Effector memory CD4-positive, alpha-beta T cell (primary cell): ENCODE results near the gene DHX8.
"Not testable (repeated sequence)": the region's sequence is repeated elsewhere in the genome, so short reads cannot be mapped to it uniquely, and the experiment has no call there.

Source experiments
- DNase-seq, 3 donors: peaks; one replicate each; pipeline ENCODE4 v3.0.0-alpha.2; 2020
- H3K27ac ChIP-seq: 2 replicates; pipeline ENCODE4 v1.7.0; 2013; ENCODE audit warnings: mild to moderate bottlenecking, low read length, moderate library complexity; ENCODE audit not compliant: insufficient read depth, poor library complexity, severe bottlenecking
- H3K27me3 ChIP-seq: replicated peaks from 2 replicates; pipeline ENCODE4 v1.7.0; 2013; ENCODE audit warnings: mild to moderate bottlenecking, low read length; ENCODE audit not compliant: insufficient read depth, control insufficient read depth, poor library complexity, severe bottlenecking
- H3K36me3 ChIP-seq: 2 replicates; pipeline ENCODE4 v1.7.0; 2013; ENCODE audit warnings: mild to moderate bottlenecking, low read length, moderate library complexity; ENCODE audit not compliant: control insufficient read depth, insufficient read depth
- H3K4me1 ChIP-seq: 2 replicates; pipeline ENCODE4 v1.7.0; 2013; ENCODE audit warnings: low read length, mild to moderate bottlenecking; ENCODE audit not compliant: control insufficient read depth, insufficient read depth, poor library complexity, severe bottlenecking
- H3K4me3 ChIP-seq: 2 replicates; pipeline ENCODE4 v1.7.0; 2013; ENCODE audit warnings: low read length, low read depth, mild to moderate bottlenecking; ENCODE audit not compliant: insufficient read depth, poor library complexity, severe bottlenecking
- H3K9me3 ChIP-seq: 2 replicates; pipeline ENCODE4 v1.7.0; 2013; ENCODE audit warnings: mild to moderate bottlenecking, low read length, moderate library complexity; ENCODE audit not compliant: control insufficient read depth

The DHX8 gene

DNA sequence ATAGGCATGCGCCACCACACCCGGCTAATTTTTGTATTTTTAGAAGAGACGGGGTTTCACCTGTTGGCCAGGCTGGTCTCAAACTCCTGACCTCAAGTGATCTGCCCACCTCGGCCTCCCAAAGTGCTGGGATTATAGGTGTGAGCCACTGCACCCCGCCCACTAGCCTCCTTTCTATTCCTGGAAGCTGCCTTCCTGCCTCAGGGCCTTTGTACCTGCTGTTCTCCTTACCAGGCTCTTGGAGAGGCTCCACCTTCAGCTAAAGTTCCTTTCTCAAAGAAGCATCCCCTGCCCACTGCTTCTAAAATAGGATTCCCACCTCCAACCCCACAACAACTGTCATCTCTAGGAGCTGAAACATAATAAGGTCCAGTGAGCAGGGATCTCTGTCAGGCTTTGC, 23.9 kb upstream of the DHX8 start:
- not testable (repeated sequence) for H3K9me3 ChIP-seq, H3K27me3 ChIP-seq, DNase-seq, H3K27ac ChIP-seq, H3K4me3 ChIP-seq, H3K4me1 ChIP-seq, H3K36me3 ChIP-seq

- H3K27me3 ChIP-seq: no peaks in the 10 kb centered on the region
- no peak overlapping the region for H3K4me3 ChIP-seq
- H3K4me1 ChIP-seq: no peaks in the 10 kb centered on the region
- no peaks in the 10 kb centered on the region for H3K36me3 ChIP-seq
- no peaks in the 10 kb centered on the region for H3K9me3 ChIP-seq
- H3K27ac ChIP-seq: no peak overlapping the region
- DNase-seq: no peak
Measured at GRCh38 chr17:43461185-43461584, 22.6 kb upstream of the DHX8 start.

DNA sequence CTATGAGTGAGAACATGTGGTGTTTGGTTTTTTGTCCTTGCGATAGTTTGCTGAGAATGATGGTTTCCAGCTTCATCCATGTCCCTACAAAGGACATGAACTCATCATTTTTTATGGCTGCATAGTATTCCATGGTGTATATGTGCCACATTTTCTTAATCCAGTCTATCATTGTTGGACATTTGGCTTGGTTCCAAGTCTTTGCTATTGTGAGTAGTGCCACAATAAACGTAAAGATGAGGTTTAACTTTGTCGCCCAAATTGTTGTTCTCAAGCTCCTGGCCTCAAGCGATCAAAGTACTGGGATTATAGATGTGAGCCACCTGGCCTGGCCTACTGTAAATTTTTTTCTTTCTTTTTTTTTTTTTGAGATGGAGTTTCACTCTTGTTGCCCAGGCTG, 21.2 kb upstream of the DHX8 start:
- H3K4me1 ChIP-seq, H3K36me3 ChIP-seq, DNase-seq, H3K27ac ChIP-seq, H3K4me3 ChIP-seq, H3K9me3 ChIP-seq, H3K27me3 ChIP-seq: not testable (repeated sequence)

DNA sequence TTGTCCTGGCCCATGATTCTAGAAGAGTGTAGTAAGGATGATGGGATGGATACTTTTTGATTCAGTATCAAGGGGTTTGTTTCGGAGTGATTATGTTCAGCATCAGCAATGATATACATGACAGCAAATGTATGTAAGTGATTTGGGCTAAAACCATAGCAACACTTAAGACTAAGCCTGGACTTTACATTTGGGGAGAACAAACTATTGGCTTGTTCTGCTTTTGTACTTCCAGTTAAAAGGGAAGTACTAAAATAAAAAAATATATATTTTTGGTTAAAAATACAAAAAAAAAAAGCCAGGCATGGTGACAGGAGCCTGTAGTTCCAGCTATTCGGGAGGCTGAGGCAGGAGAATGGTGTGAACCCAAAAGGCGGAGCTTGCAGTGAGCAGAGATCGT, 20.5 kb upstream of the DHX8 start:
- no peaks in the 10 kb centered on the region for H3K4me1 ChIP-seq
- H3K27ac ChIP-seq: no peak overlapping the region
- no peak overlapping the region for H3K4me3 ChIP-seq
- H3K9me3 ChIP-seq: no peaks in the 10 kb centered on the region
- no peaks in the 10 kb centered on the region for H3K36me3 ChIP-seq
- no peak for DNase-seq
- no peaks in the 10 kb centered on the region for H3K27me3 ChIP-seq

DNA sequence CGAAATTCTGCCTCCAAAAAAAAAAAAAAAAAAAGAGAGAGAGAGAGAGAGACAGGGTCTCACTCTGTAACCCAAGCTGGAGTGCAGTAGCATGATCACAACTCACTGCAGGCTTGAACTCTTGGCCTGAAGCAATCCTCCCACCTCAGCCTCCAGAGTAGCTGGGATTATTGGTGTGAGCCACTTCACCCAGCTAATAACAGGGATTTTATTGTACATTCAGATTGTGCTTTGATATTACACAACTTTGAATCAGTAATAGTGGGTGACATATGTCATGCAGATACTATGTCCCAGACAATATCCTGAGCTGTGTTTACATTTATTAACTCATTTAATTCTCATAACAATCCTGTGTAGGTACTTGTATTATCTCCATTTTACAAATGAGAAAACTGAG, 19.7 kb upstream of the DHX8 start:
- H3K36me3 ChIP-seq: no peaks in the 10 kb centered on the region
- no peak overlapping the region for H3K4me3 ChIP-seq
- H3K4me1 ChIP-seq: no peaks in the 10 kb centered on the region
- no peaks in the 10 kb centered on the region for H3K27me3 ChIP-seq
- DNase-seq: no peak
- H3K9me3 ChIP-seq: no peaks in the 10 kb centered on the region
- no peak overlapping the region for H3K27ac ChIP-seq

GRCh38 chr17:43465049-43465448, 18.7 kb upstream of the DHX8 start:
- no peak overlapping the region for H3K27ac ChIP-seq
- no peak for DNase-seq

GRCh38 chr17:43467981-43468581, 15.7 kb upstream of the DHX8 start:
- Histone ChIP-seq H3K9me3 (no peaks in the 10 kb centered on the region), H3K27me3 (no peaks in the 10 kb centered on the region), H3K4me1 (no peaks in the 10 kb centered on the region), H3K36me3 (no peaks in the 10 kb centered on the region), H3K4me3 (no peak overlapping the region), H3K27ac (no peak overlapping the region)
- no peak for DNase-seq

More at GRCh38 chr17:43465049-43465448, 18.7 kb upstream of the DHX8 start:
- H3K9me3 ChIP-seq: no peaks in the 10 kb centered on the region
- H3K4me3 ChIP-seq: no peak overlapping the region
- no peaks in the 10 kb centered on the region for H3K4me1 ChIP-seq
- H3K27me3 ChIP-seq: no peaks in the 10 kb centered on the region
- H3K36me3 ChIP-seq: no peaks in the 10 kb centered on the region

GRCh38 chr17:43468691-43469139, 15.1 kb upstream of the DHX8 start:
- no peak overlapping the region for H3K4me3 ChIP-seq
- H3K4me1 ChIP-seq: no peaks in the 10 kb centered on the region
- no peak overlapping the region for H3K27ac ChIP-seq
- no peaks in the 10 kb centered on the region for H3K27me3 ChIP-seq
- no peak for DNase-seq
- H3K36me3 ChIP-seq: no peaks in the 10 kb centered on the region
- no peaks in the 10 kb centered on the region for H3K9me3 ChIP-seq

GRCh38 chr17:43469145-43469544, 14.6 kb upstream of the DHX8 start:
- Histone ChIP-seq H3K27ac (no peak overlapping the region), H3K9me3 (no peaks in the 10 kb centered on the region), H3K27me3 (no peaks in the 10 kb centered on the region), H3K4me1 (no peaks in the 10 kb centered on the region), H3K4me3 (no peak overlapping the region), H3K36me3 (no peaks in the 10 kb centered on the region)
- DNase-seq: no peak

GRCh38 chr17:43471585-43472160, 12.1 kb upstream of the DHX8 start:
- Histone ChIP-seq H3K27ac (no peak overlapping the region), H3K4me1 (no peaks in the 10 kb centered on the region), H3K4me3 (no peak overlapping the region), H3K27me3 (no peaks in the 10 kb centered on the region), H3K36me3 (no peaks in the 10 kb centered on the region), H3K9me3 (no peaks in the 10 kb centered on the region)
- no peak for DNase-seq
